Natural killer cell (primary cell): ENCODE results near the gene ATP2C2. TPM values are rescaled to one million over a fixed set of nuclear protein-coding genes. Genes with fewer than 3 reads are reported as not detected.

Experiments
- ATAC-seq, 3 donors: fragments of 150-1000 bp in 2 of 3; fragments of 200-7000 bp in 1 of 3; cut with Tn5 transposase; 1 replicate in 1 of 3; 2 replicates in 2 of 3; pipeline ENCODE4 v1.10.0; 2021; ENCODE audit warnings: mild to moderate bottlenecking in 2 of 3, moderate library complexity in 2 of 3
- DNase-seq, 2 donors: peaks; one replicate each; pipeline versions ENCODE4 v3.0.0 to v3.0.0-alpha.2; 2013 to 2021; ENCODE audit warnings: mixed read lengths in 1 of 2
- H3K27ac ChIP-seq: one replicate; pipeline ENCODE4 v1.5.1; 2013; ENCODE audit warnings: mild to moderate bottlenecking, low read length
- H3K27me3 ChIP-seq: one replicate; pipeline ENCODE4 v1.6.1; 2013; ENCODE audit warnings: low read length; ENCODE audit not compliant: control insufficient read depth, insufficient read depth
- H3K36me3 ChIP-seq: one replicate; pipeline ENCODE4 v1.6.1; 2013; ENCODE audit warnings: low read length; ENCODE audit not compliant: control insufficient read depth, insufficient read depth
- H3K4me1 ChIP-seq: one replicate; pipeline ENCODE4 v1.6.1; 2013; ENCODE audit warnings: low read length; ENCODE audit not compliant: control insufficient read depth, insufficient read depth
- H3K4me3 ChIP-seq: one replicate; pipeline ENCODE4 v1.5.1; 2013; ENCODE audit warnings: low read length
- H3K9me3 ChIP-seq: one replicate; pipeline ENCODE4 v1.6.1; 2013; ENCODE audit warnings: low read length; ENCODE audit not compliant: control insufficient read depth, insufficient read depth
- H3K27ac Mint-ChIP-seq, 2 donors: one replicate each; pipeline ENCODE4 v1.8.0; 2022; ENCODE audit warnings: mild to moderate bottlenecking in 2 of 2, mixed read lengths in 2 of 2, moderate library complexity in 1 of 2
- H3K27me3 Mint-ChIP-seq, 2 donors: one replicate each; pipeline ENCODE4 v1.8.0; 2022; ENCODE audit warnings: low read depth in 2 of 2, mixed read lengths in 2 of 2
- H3K36me3 Mint-ChIP-seq: one replicate; pipeline ENCODE4 v1.8.0; 2022; ENCODE audit warnings: mixed read lengths
- H3K4me1 Mint-ChIP-seq, 2 donors: one replicate each; pipeline ENCODE4 v1.8.0; 2022; ENCODE audit warnings: mixed read lengths in 2 of 2
- H3K4me3 Mint-ChIP-seq: one replicate; pipeline ENCODE4 v1.8.0; 2022; ENCODE audit warnings: mild to moderate bottlenecking, moderate library complexity, mixed read lengths
- H3K9me3 Mint-ChIP-seq, 2 donors: one replicate each; pipeline ENCODE4 v1.8.0; 2022; ENCODE audit warnings: mixed read lengths in 2 of 2
- WGBS: methylation state at CpG from one replicate; pipeline ENCODE4 v1.1.7; 2013; ENCODE audit warnings: missing lambda C conversion rate; ENCODE audit not compliant: insufficient coverage; 5-methylcytosine and 5-hydroxymethylcytosine counted together
- intact Hi-C: fragments of 100-400 bp; cut with micrococcal nuclease; formaldehyde crosslinking; loops from one replicate; pipeline ENCODE4 v1.14.2; 2022
- total RNA-seq, 4 donors: library from RNA; stranded (reverse); fragments of 120-200 nt in 1 of 4; gene quantifications; one replicate each; pipeline versions ENCODE4 v1.2.3 to v1.2.4, GENCODE V29; 2013 to 2022
- TF ChIP-seq, protein P1 (sequence below): fragments of 200-600 bp; IDR thresholded peaks from one replicate; pipeline ENCODE4 v1.8.0; 2022; ENCODE audit warnings: antibody characterized with exemption

ATP2C2 gene
- total RNA-seq, 3 donors from 2014 or later (not counting 1 experiment from before 2014, with no cell fraction given), result not detected

DNA sequence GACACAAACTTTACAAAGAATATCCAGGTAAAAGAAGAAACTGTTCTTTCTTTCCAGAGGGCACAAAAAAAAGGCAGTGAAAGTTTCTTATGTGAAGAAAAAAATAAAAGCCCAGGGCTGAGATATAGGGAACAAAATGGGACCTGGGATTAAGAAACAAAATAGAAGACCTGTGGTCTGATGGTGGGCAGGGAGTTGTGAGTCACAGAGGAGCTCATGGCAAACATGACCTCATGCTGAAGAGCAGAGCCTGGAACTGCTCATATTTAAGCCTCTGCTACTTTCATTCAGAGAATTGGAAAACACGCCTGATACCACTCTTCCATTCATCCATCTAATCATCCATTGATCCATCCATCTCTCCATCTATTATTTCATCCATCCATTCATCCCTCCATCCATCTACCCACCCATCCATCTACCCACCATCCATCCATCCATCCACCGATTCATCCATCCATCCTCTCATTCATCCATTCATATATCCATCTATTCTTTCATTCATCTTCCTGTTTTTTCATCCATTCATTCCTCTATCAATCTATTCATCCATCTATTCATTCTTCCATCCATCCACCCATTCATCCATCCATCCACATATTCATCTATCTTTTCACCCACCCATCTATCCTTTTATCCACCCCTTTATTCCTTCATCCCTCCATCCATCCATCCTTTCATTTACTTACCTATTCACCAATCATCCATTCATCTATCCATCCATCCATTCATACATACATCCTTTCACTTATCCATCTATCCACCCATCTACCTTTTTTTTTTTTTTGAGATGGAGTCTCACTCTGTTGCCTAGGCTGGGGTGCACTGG is 43.7 kb upstream of the ATP2C2 start:
- TF ChIP-seq, protein P1, sequence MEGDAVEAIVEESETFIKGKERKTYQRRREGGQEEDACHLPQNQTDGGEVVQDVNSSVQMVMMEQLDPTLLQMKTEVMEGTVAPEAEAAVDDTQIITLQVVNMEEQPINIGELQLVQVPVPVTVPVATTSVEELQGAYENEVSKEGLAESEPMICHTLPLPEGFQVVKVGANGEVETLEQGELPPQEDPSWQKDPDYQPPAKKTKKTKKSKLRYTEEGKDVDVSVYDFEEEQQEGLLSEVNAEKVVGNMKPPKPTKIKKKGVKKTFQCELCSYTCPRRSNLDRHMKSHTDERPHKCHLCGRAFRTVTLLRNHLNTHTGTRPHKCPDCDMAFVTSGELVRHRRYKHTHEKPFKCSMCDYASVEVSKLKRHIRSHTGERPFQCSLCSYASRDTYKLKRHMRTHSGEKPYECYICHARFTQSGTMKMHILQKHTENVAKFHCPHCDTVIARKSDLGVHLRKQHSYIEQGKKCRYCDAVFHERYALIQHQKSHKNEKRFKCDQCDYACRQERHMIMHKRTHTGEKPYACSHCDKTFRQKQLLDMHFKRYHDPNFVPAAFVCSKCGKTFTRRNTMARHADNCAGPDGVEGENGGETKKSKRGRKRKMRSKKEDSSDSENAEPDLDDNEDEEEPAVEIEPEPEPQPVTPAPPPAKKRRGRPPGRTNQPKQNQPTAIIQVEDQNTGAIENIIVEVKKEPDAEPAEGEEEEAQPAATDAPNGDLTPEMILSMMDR, result no peak
- H3K4me3 Mint-ChIP-seq, result no peak overlapping the region
- Histone ChIP-seq H3K4me3 (no peak overlapping the region), H3K4me1 (no peaks in the 10 kb centered on the region), H3K27me3 (no peaks in the 10 kb centered on the region), H3K27ac (no peak overlapping the region), H3K36me3 (no peaks in the 10 kb centered on the region), H3K9me3 (no peaks in the 10 kb centered on the region)
- no peaks in the 10 kb centered on the region for H3K4me1 Mint-ChIP-seq
- no peaks in the 10 kb centered on the region for H3K9me3 Mint-ChIP-seq
- WGBS, result 46% methylated on average over 2 of the region's 2 CpGs
- intact Hi-C loops, result no loop called here
- no peak for ATAC-seq
- no peaks in the 10 kb centered on the region for H3K27me3 Mint-ChIP-seq
- DNase-seq, result no peak
- no peak overlapping the region for H3K27ac Mint-ChIP-seq
- H3K36me3 Mint-ChIP-seq, result no peaks in the 10 kb centered on the region

DNA sequence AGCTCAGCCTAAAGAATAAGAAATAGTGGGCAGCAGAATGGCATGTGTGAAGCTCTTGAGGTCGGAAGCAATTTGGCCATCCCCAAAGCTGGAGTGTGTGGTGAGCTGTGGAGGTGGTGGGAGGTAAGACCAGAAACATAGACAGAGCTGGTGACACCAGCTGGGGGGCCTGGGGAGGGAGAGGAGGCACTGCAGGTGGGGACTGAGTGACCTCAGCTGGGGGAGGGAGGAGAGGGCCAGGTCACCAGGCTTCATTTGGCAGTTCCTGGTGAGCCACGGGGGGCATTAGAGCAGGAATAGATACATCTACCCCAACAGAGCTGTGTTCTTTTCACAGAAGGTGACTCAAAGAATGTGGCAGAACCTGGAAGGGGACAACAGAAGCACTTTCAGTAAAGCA is 41.8 kb upstream of the ATP2C2 start:
- Mint-ChIP-seq H3K4me1 (no peaks in the 10 kb centered on the region), H3K9me3 (no peaks in the 10 kb centered on the region), H3K4me3 (no peak overlapping the region), H3K27ac (no peak overlapping the region), H3K27me3 (no peaks in the 10 kb centered on the region), H3K36me3 (no peaks in the 10 kb centered on the region)
- H3K4me3 ChIP-seq, result no peak overlapping the region
- no peaks in the 10 kb centered on the region for H3K4me1 ChIP-seq
- H3K27me3 ChIP-seq, result no peaks in the 10 kb centered on the region
- no peak for ATAC-seq
- intact Hi-C loops, result no loop called here
- WGBS, result 80% methylated on average over 1 of the region's 2 CpGs
- no peak for DNase-seq
- TF ChIP-seq, protein P1, result no peak
- no peak overlapping the region for H3K27ac ChIP-seq
- H3K9me3 ChIP-seq, result no peaks in the 10 kb centered on the region
- no peaks in the 10 kb centered on the region for H3K36me3 ChIP-seq

DNA sequence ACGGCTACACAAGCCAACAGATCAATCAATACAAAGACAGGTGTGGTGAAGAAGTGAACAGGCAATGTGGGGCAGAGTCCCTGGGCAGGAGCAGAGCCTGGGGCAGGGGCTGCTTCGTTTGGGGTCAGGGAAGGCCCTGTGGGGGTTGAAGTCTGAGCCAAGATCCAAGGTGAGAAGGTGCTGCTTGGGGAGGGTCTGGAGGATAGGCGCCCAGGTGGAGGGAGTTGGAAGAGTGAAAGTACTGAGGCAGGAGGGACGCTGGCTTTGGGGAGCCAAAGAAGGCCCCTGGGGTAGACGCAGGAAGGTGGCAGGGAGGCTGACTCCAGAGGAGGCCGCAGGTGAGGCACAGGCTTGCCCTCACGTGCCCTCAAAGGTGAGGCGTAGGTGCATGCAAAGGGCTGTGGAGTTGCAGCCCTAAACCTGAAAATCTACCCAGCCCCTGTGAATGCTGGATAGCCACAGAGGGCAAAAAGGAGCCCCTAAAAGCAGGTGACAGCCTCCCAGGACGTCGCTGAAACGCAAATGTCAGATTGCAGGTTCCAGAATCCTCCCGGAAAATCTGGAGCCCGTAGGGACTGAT is 40.3 kb upstream of the ATP2C2 start:
- Mint-ChIP-seq H3K27ac (no peak overlapping the region), H3K27me3 (no peaks in the 10 kb centered on the region), H3K4me3 (no peak overlapping the region), H3K36me3 (no peaks in the 10 kb centered on the region), H3K4me1 (no peaks in the 10 kb centered on the region), H3K9me3 (no peaks in the 10 kb centered on the region)
- H3K9me3 ChIP-seq, result no peaks in the 10 kb centered on the region
- intact Hi-C loops, result no loop called here
- H3K27ac ChIP-seq, result no peak overlapping the region
- H3K36me3 ChIP-seq, result no peaks in the 10 kb centered on the region
- no peak for ATAC-seq
- H3K4me3 ChIP-seq, result no peak overlapping the region
- TF ChIP-seq, protein P1, result no peak
- no peaks in the 10 kb centered on the region for H3K4me1 ChIP-seq
- 78% methylated on average over 13 of the region's 13 CpGs for WGBS
- H3K27me3 ChIP-seq, result no peaks in the 10 kb centered on the region
- no peak for DNase-seq
